HG03159 (cell line): ENCODE results near the gene SLC3A2.

Source experiments
- ATAC-seq: cut with Tn5 transposase; IDR thresholded peaks from one replicate; pipeline ENCODE4 v1.9.1; 2021; ENCODE audit warnings: mild to moderate bottlenecking, moderate library complexity; ENCODE audit not compliant: unreplicated experiment

Gene SLC3A2

GRCh38 chr11:62909107-62909894, 28.6 kb downstream of the SLC3A2 start:
- ATAC-seq, result no peak

GRCh38 chr11:62910141-62910882, 29.6 kb downstream of the SLC3A2 start:
- ATAC-seq, result no peak

- ATAC-seq, result no peak
Observed at GRCh38 chr11:62911137-62912130, 30.7 kb downstream of the SLC3A2 start.

DNA sequence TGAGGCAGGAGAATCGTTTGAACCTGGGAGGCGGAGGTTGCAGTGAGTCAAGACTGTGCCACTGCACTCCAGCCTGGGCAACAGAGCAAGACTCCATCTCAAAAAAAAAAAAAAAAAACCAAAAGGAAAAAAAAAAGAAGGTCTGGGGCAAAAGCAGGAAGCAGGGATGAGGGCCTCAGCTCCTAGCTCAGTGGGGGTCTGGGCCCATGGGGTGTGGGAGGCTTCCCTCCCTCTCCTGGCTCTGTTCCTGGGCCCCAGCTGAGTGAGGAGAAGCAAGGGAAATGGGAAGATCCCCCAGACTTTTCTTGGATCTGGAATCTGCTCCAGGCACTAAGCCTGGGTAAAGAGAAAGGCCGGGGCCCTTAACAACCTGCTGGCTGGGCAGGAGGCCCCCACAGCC, 31.6 kb downstream of the SLC3A2 start:
- ATAC-seq, result no peak

DNA sequence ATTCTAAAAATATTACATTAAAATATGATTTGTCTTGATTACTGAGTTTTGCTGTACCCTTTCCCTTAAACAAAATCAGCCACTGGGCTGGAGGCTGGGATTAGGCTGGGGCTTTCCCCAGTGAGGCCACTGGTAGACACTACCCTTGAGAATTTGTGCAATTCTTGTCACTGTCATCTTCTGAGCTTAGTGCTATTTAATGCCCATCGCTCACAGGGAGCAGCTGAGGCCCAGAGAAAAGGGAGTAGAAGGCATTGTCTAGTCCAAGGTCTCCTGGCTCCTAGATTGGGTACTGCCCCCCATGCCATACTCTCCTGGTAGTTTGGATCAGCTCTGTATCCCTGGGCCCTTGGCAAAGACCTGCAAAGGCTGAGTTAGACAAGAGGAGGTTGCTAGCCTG, 33.7 kb downstream of the SLC3A2 start:
- ATAC-seq, result no peak

- ATAC-seq, result no peak
Observed at GRCh38 chr11:62917906-62918502, 37.3 kb downstream of the SLC3A2 start.

- ATAC-seq, result no peak
Observed at GRCh38 chr11:62918531-62918930, 37.8 kb downstream of the SLC3A2 start.

DNA sequence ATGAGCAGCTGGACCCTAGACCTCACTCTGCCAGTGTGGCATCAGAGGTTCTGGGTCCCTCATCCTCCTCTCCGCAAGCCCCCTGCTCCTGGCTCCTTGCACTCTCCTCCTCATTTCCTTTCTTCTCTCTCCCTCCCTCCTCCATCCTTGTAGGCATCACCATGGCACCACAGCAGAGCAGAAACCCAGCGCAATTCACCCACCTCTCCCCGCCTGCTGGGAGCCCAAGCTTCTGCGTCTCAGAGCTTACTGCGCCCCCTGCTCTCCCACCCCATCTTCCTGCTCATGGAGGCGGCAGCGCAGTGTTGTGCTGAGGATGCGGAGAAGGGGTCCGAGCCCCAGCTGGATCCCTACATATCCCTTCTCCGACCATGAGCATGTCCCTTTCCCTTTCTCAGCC, 38.8 kb downstream of the SLC3A2 start:
- no peak for ATAC-seq

GRCh38 chr11:62919898-62920640, 39.4 kb downstream of the SLC3A2 start:
- no peak for ATAC-seq

DNA sequence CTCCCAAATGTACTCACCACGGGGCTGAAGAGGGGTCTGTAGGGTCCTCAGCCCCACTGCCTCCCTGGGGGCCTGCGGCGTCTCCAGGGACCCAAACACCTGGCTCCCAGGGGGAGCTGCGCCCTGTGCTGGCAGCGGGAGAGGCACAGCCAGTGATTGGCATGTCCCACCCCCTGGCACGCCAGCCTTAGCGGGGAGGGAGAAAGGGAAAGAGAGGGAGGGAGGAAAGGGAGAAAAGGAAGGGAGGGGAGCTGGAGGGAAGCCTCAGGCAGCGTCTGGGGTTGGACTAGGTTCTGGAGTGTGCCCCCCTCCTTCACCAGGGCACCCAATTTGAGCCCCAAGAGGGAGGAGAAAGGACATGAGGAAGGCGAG, 40.5 kb downstream of the SLC3A2 start, which contains the start of gene CHRM1:
TSS of gene CHRM1 (minus strand) at position 163 of the 372 bp plus-strand sequence. CDS start 10,263 bp downstream, outside the sequence.
- ATAC-seq, result no peak

- ATAC-seq, result no peak
Observed at GRCh38 chr11:62921573-62922188, 41.0 kb downstream of the SLC3A2 start.

- no peak for ATAC-seq
Observed at GRCh38 chr11:62922189-62922589, 41.5 kb downstream of the SLC3A2 start.

DNA sequence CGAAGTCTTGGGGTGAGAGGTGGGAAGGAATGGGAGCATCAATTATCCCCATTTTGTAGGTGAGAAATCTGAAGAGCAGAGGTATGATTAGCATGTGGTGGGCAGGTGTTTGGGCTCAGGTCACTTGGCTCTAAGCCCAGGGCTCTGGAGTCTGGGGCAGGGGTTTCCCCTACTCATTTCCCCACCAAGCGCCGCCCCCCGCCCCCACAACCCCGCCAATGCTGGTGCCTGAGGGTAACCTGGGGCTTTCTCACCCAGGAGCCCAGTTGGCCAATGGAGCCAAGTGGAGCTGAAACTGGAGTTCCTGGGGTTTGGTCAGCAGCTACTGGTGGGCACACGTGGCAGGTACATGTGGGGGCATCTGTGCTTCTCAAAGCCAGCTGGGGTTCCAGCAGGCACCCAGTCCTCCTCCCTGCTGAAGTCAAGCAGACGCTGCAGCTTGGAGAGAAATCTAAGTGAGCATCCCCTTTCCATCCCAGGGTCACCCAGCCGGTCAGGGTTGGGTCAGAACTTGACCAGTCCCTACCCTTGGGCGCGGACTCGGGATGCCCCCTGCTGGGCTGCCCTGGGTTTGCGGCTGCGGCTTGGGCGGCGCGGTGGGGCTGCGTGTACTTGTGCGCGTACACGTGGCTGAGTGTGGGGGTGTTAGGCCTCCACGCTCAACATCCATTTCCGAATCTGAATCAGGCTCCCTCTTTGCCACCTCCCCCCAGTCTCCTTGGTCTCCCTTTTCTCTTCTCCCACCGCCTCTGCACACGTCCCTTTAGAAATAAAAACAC, 42.1 kb downstream of the SLC3A2 start:
- ATAC-seq, result no peak

DNA sequence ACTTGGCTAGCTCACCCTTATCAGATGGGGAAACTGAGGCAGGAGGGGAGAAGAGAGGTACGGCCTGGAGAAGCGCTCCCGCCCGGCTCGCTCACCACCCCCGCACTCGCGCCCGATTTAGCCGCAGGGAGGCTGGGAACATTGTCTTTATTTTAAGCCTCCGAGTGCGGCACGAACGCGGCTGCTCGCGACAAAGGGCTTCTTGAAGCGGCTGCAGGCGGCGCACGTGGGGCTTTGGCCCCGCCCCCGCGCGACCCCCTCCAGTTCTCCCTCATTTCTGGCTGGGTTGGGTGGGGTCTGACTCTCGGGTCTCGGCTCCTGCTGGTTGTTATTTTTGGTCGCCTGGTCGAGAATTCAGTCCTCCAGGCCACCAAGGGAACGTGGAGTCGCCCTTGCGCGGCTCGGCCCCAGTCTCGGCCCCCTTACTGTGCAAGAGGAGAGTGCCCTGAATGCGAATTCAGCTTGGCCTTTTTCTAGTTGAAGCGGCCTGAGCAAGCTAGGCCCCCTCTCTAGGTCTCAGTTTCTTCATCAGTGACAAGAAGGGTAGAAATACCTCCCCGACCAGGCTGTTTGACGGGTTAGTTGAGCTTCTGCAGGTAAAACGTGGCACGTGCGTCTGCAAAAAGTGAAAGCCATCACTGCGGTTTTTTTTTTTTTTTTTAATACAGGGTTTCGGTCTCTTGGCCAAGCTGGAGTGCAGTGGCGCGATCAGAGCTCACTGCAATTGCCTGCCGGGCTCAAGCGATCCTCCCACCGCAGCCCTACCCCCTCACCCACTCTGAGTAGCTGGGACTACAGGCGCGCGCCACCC, 43.1 kb downstream of the SLC3A2 start:
- ATAC-seq, result no peak

DNA sequence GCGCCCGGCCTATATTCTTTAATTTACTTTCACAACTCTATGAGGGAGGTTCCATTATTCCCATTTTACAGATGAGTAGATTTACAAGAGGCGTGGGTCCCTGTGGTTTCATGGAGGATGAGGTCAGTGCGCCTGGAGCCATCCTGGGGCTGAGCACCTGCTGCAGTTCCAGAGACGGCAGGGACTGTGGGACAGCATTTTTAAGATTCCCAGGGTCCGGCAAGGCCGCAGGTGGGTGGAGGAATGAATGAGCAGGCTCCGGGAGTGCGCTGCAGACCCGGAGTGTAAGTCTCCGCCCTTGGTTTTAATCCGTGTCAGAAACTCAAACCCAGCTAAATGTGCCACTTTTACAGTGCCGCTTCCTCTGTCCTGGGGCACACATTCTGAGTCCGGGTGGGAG, 44.6 kb downstream of the SLC3A2 start:
- no peak for ATAC-seq

DNA sequence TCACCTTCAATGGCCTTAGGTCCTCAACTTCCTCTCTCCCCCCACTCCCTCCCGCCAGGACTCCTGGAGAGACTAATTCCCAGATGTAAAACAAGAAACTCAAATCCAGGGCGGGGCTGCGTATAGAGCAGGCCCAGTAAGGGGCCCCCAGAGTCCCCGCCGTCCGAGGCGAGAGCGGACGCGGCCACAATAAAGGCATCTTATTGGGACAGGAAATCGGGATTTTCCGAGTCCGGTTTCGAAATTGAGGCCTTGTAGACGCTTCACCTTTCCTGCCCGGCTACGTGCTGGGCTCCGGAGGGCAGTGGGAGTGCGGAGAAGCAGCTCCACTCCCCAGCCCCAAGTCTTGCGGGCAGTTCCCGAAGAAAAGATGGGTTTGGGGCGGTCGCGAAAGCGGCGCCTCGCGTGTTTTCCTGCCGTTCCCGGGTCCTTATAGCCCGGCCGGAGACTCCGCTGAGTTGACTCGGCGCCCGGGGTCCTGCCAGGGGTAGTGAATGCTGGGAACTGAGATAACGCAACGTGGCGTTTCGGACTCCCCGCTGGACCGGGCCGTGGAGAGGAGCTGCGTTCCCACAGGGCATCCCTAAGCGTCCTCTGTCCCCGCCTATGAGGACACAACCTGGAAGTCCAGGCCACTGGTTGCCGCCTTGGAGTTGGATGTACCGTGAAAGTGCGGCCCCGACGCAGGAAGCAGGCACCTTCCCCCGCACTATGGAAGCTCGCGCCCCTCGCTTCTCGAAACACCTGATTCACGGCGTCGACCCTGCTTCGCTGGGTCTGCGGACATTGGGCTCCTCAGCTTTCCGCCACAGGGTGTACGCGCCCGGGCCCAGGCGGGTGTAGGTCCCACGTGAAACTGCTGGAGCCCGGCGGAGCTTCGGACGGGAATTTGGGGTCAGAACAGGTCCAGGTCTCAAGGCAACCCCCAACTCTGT, 45.3 kb downstream of the SLC3A2 start:
- no peak for ATAC-seq
